ENCODE results near the gene IGF1R.

DNA sequence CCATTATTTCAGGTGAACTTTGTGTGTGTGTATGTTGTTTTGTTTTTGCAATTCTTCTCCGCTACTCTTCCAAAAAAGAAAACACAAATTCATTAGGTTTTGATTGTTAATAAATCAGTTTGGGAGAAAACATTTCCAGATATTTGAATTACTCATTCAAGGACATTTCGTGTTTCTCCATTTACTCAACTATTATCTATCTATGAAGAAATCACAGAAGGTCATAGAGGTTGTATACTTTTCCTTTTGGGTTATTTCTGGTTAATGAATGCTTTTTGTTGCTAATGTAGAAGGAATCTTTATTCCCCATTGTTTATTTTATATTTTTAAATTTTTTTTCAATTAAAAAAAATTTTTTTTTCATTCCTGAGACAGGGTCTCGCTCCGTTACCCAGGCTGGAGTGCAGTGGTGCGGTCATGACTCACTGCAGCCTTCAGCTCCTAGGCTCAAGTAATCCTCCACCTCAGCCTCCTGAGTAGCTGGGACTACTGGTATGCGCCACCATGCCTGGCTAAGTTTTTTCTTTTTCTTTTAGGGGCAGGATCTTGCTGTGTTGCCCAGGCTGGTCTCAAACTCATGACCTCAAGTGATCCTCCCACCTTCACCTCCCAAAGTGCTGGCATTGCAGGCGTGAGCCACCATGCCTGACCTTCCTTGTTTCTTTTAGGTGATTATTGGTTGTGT lies 28.4 kb downstream of the IGF1R start:
- TF ChIP-seq CTCF (IDR thresholded peaks at IDR 0.05; ENCODE audit: borderline replicate concordance, extremely low read depth, low read length, poor library complexity, severe bottlenecking) (no peak), EZH2 (IDR thresholded peaks at IDR 0.05; ENCODE audit: borderline replicate concordance, low read depth, low read length, severe bottlenecking) (no peak)

Measured in DND-41 (cell line).